GM12878 (cell line): Measurements from ENCODE around the gene HP1BP3. TPM values are rescaled to one million over a fixed set of nuclear protein-coding genes. Genes with fewer than 3 reads are reported as not detected.

ENCODE experiments used
- ATAC-seq: fragments of 200-7000 bp; cut with Tn5 transposase; 3 replicates; pipeline ENCODE4 v1.9.1; 2020; ENCODE audit warnings: mild to moderate bottlenecking, moderate library complexity
- BruUV-seq: library from RNA; stranded (reverse); fragments of 400-500 nt; replicated peaks from 2 replicates; lab custom pipeline; 2021; lab: Mats Ljungman, UMichigan
- CTCF ChIA-PET: fragments of 300-600 bp; sonication (Branson Sonifier 250); formaldehyde crosslinking; extraction: SDS; loops from one replicate; lab custom pipeline; 2021; ENCODE audit warnings: inconsistent platforms; lab: Yijun Ruan, JAX
- POLR2A ChIA-PET: fragments of 350-600 bp; formaldehyde crosslinking; extraction: SDS; loops from one replicate; lab custom pipeline; 2021; ENCODE audit warnings: inconsistent platforms; lab: Charles Lee
- RAD21 ChIA-PET: fragments of 300-600 bp; sonication (Branson Sonifier 250); formaldehyde crosslinking; loops from one replicate; lab custom pipeline; 2023; ENCODE audit warnings: antibody characterized with exemption; ENCODE audit not compliant: unreplicated experiment; lab: Charles Lee
- SMC1A ChIA-PET: fragments of 300-600 bp; sonication (Branson Sonifier 250); formaldehyde crosslinking; loops from one replicate; lab custom pipeline; 2023; ENCODE audit not compliant: unreplicated experiment, uncharacterized antibody; lab: Charles Lee
- DNase-seq: peaks from one replicate; pipeline ENCODE4 v3.0.0-alpha.2; 2011; ENCODE audit warnings: low read depth, low spot score
- FAIRE-seq: peaks from 3 replicates; lab custom pipeline; 2011; peaks lifted over from hg19 to GRCh38; lab: Jason Lieb, UNC
- H2AFZ ChIP-seq: 2 replicates; pipeline ENCODE4 v1.6.0; 2011; ENCODE audit warnings: low read depth, low read length, control low read depth; ENCODE audit not compliant: control insufficient read depth
- H3K27ac ChIP-seq: 2 replicates; pipeline ENCODE4 v1.5.1; 2011; ENCODE audit warnings: control low read depth; ENCODE audit not compliant: control insufficient read depth, insufficient read depth
- H3K27me3 ChIP-seq, 2 experiments: replicated peaks in 1 of 2; 2 replicates each; pipeline versions ENCODE4 v1.6.0 to v1.6.1; 2011; ENCODE audit warnings: low read length in 1 of 2; ENCODE audit not compliant: control insufficient read depth in 2 of 2, insufficient read depth in 2 of 2
- H3K36me3 ChIP-seq, 2 experiments: 2 replicates each; pipeline ENCODE4 v1.5.1; 2011; ENCODE audit warnings: low read length in 1 of 2; ENCODE audit not compliant: control insufficient read depth in 2 of 2, insufficient read depth in 2 of 2
- H3K4me1 ChIP-seq: 2 replicates; pipeline ENCODE4 v1.6.1; 2011; ENCODE audit warnings: mild to moderate bottlenecking, low read length, moderate library complexity, mixed read lengths; ENCODE audit not compliant: control insufficient read depth, insufficient read depth
- H3K4me2 ChIP-seq: 2 replicates; pipeline ENCODE4 v1.6.0; 2011; ENCODE audit warnings: control low read depth; ENCODE audit not compliant: control insufficient read depth, insufficient read depth
- H3K4me3 ChIP-seq: fragments of 200-600 bp; sonication (generic); 2 replicates; pipeline ENCODE4 v1.5.1; 2016
- H3K79me2 ChIP-seq: 2 replicates; pipeline ENCODE4 v1.6.0; 2011; ENCODE audit warnings: low read length; ENCODE audit not compliant: control insufficient read depth, insufficient read depth
- H3K9ac ChIP-seq: 2 replicates; pipeline ENCODE4 v1.8.0; 2011; ENCODE audit warnings: low read length, control low read depth, mixed read lengths; ENCODE audit not compliant: control insufficient read depth, insufficient read depth
- H3K9me3 ChIP-seq: replicated peaks from 3 replicates; pipeline ENCODE4 v1.5.1; 2011; ENCODE audit warnings: mild to moderate bottlenecking, low read length; ENCODE audit not compliant: control insufficient read depth, insufficient read depth
- H4K20me1 ChIP-seq: 2 replicates; pipeline ENCODE4 v1.6.0; 2011; ENCODE audit not compliant: control insufficient read depth, insufficient read depth
- ASH2L ChIP-seq: fragments of 300-600, 200-600 bp; sonication (generic); IDR thresholded peaks from 2 replicates; pipeline ENCODE4 v1.6.1; 2017; ENCODE audit warnings: low read depth, mild to moderate bottlenecking, borderline replicate concordance
- DPF2 ChIP-seq: fragments of 450-650 bp; IDR thresholded peaks from 2 replicates; pipeline ENCODE4 v1.6.1; 2017; ENCODE audit warnings: mild to moderate bottlenecking
- MAX ChIP-seq: IDR thresholded peaks from 2 replicates; pipeline ENCODE4 v1.6.1; 2012; ENCODE audit warnings: low read depth, low read length, improper control_type of control experiment
- MTA3 ChIP-seq: IDR thresholded peaks from 2 replicates; pipeline ENCODE4 v1.6.1; 2012; ENCODE audit warnings: low read length, inconsistent platforms, borderline replicate concordance
- SPI1 ChIP-seq: IDR thresholded peaks from 2 replicates; pipeline ENCODE4 v1.6.1; 2011; ENCODE audit warnings: low read depth, mild to moderate bottlenecking, low read length, moderate library complexity, borderline replicate concordance; ENCODE audit not compliant: insufficient read depth
- SUPT20H ChIP-seq: IDR thresholded peaks from 2 replicates; pipeline ENCODE4 v1.6.1; 2011; ENCODE audit warnings: low read depth, mild to moderate bottlenecking, low read length, moderate library complexity, borderline replicate concordance; ENCODE audit not compliant: control insufficient read depth
- WGBS: methylation state at CpG from one replicate; pipeline ENCODE4 v1.1.6; 2016; ENCODE audit warnings: low lambda C conversion rate; ENCODE audit not compliant: insufficient replicate concordance, insufficient coverage; ENCODE audit errors: missing lambda C conversion rate; 5-methylcytosine and 5-hydroxymethylcytosine counted together
- in situ Hi-C: fragments of 300-500 bp; cut with MboI; formaldehyde crosslinking; loops from 9 replicates; pipeline ENCODE4 v1.14.3; 2018; ENCODE audit warnings: mixed read lengths
- intact Hi-C: fragments of 100-400 bp; cut with micrococcal nuclease; formaldehyde crosslinking; loops from one replicate; pipeline ENCODE4 v1.14.2; 2022; ENCODE audit not compliant: unreplicated experiment
- polyA plus RNA-seq, 11 experiments: library from polyadenylated mRNA; depleted of rRNA in 4 of 11; unstranded in 6 of 11; stranded (reverse) in 5 of 11; fragments of >200 nt; fragmentation: Nextera tagmentation in 4 of 11; fragmentation: Illumina TruSeq in 1 of 11; extraction: Ambion mirVana in 4 of 11; extraction: Trizol in 1 of 11; gene quantifications; 1 replicate in 1 of 11; 2 replicates in 10 of 11; pipeline versions ENCODE4 v1.2.1 to v1.2.3, GENCODE V29; 2011 to 2016; ENCODE audit warnings: inconsistent platforms in 2 of 11, missing spikeins in 2 of 11, low read depth in 1 of 11
- total RNA-seq, 4 experiments: library from RNA; depleted of rRNA in 3 of 4; stranded (reverse); fragments of >200 nt in 3 of 4; fragmentation: Illumina TruSeq in 1 of 4; extraction: Trizol in 1 of 4; gene quantifications; 2 replicates each; pipeline versions ENCODE4 v1.2.1 to v1.2.3, GENCODE V29; 2013 to 2021
- TF ChIP-seq, protein P1 (sequence below): IDR thresholded peaks from 2 replicates; pipeline ENCODE4 v1.6.1; 2011; ENCODE audit warnings: low read depth, low read length, improper control_type of control experiment, borderline replicate concordance
- TF ChIP-seq, protein P2 (sequence below): IDR thresholded peaks from 2 replicates; pipeline ENCODE4 v1.6.1; 2012; ENCODE audit warnings: low read depth, low read length, improper control_type of control experiment

Gene HP1BP3
- total and polyA plus RNA-seq, 10 of the 15 experiments (the other 5 are each of a cell fraction or from before 2014, with no cell fraction given) = 32.6 to 188 (median 133) TPM

GRCh38 chr1:20704390-20705202 lies 82.5 kb downstream of the HP1BP3 start (continued):
- no peak for TF ChIP-seq SUPT20H
- TF ChIP-seq, protein P1, sequence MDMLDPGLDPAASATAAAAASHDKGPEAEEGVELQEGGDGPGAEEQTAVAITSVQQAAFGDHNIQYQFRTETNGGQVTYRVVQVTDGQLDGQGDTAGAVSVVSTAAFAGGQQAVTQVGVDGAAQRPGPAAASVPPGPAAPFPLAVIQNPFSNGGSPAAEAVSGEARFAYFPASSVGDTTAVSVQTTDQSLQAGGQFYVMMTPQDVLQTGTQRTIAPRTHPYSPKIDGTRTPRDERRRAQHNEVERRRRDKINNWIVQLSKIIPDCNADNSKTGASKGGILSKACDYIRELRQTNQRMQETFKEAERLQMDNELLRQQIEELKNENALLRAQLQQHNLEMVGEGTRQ = no peak

DNA sequence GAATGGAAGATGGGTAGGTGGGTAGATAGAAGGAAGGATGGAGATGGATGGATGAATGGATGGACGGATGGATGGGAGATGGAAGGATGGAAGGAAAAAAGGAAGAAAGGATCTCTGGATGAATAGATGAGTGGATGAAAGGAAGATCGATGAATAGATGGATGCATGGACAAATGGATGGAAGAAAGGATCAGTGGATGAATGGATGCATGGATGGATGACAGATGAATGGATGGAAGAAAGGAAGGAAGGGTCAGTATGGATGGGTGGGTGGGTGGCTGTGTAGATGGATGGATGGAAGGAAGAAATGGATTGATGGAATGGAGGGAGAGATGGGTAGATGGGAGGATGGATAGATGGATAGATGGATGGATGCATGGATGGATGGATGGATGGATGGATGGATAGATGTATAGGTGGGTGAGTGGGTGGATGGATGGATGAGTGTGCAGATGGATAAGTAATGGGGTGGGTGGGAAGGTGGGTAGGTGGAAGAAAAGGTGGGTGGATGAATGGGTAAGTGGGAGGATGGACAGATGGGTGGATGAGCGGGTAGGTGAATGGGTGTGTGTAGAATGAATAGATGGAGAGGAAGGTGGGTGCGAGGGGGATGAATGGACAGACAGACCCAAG lies 83.9 kb downstream of the HP1BP3 start:
- Histone ChIP-seq H3K9ac (no peak overlapping the region), H2AFZ (no peak overlapping the region), H3K27ac (no peak overlapping the region), H3K36me3 (no peaks in the 10 kb centered on the region), H3K79me2 (no peaks in the 10 kb centered on the region), H3K4me1 (no peaks in the 10 kb centered on the region), H3K9me3 (no peaks in the 10 kb centered on the region), H4K20me1 (no peaks in the 10 kb centered on the region), H3K27me3 (no peaks in the 10 kb centered on the region; a peak in 1 of 4 replicates), H3K4me2 (no peak overlapping the region), H3K4me3 (no peak overlapping the region)
- SMC1A ChIA-PET = no interaction called here
- POLR2A ChIA-PET = interaction anchor here (1.1 kb wide), 1 partner anchor 285 kb away, joined by 3 read pairs; no protein-coding TSS in a partner anchor
- in situ Hi-C loops (no loop called here), intact Hi-C loops (no loop called here)
- TF ChIP-seq, protein P2, sequence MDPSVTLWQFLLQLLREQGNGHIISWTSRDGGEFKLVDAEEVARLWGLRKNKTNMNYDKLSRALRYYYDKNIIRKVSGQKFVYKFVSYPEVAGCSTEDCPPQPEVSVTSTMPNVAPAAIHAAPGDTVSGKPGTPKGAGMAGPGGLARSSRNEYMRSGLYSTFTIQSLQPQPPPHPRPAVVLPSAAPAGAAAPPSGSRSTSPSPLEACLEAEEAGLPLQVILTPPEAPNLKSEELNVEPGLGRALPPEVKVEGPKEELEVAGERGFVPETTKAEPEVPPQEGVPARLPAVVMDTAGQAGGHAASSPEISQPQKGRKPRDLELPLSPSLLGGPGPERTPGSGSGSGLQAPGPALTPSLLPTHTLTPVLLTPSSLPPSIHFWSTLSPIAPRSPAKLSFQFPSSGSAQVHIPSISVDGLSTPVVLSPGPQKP = no peak
- TF ChIP-seq MAX (no peak), DPF2 (no peak), MTA3 (no peak), SPI1 (no peak), ASH2L (no peak)
- FAIRE-seq (no peak), DNase-seq (no peak), ATAC-seq (no peak)
- RAD21 ChIA-PET = no interaction called here
- no TSS peak for BruUV-seq
- WGBS = 19% methylated on average over 4 of the region's 4 CpGs
- CTCF ChIA-PET = no interaction called here
